IMR-90 (cell line): Measurements from ENCODE around the gene CD69. TPM values are rescaled to one million over a fixed set of nuclear protein-coding genes. Genes with fewer than 3 reads are reported as not detected.

ENCODE experiments used
- ATAC-seq: fragments of 200-7000 bp; cut with Tn5 transposase; 2 replicates; pipeline ENCODE4 v1.9.1; 2020; ENCODE audit warnings: low read depth, mild to moderate bottlenecking, moderate library complexity
- BruUV-seq: library from RNA; stranded (reverse); fragments of 400-500 nt; replicated peaks from 2 replicates; lab custom pipeline; 2021; lab: Mats Ljungman, UMichigan
- CTCF ChIA-PET: fragments of 300-600 bp; formaldehyde crosslinking; extraction: SDS; loops from one replicate; lab custom pipeline; 2021; ENCODE audit warnings: antibody characterized with exemption; lab: Yijun Ruan, JAX
- POLR2A ChIA-PET: fragments of 300-600 bp; sonication (Branson Sonifier 250); formaldehyde crosslinking; loops from one replicate; lab custom pipeline; 2022; ENCODE audit warnings: antibody characterized with exemption; ENCODE audit not compliant: unreplicated experiment; lab: Charles Lee
- DNase-seq: peaks from one replicate; pipeline ENCODE4 v3.0.0; 2013
- H2AFZ ChIP-seq: replicated peaks from 2 replicates; pipeline ENCODE3; 2013; ENCODE audit warnings: low read length, mild to moderate bottlenecking; ENCODE audit not compliant: poor library complexity
- H2AK5ac ChIP-seq: 2 replicates; pipeline ENCODE4 v1.6.1; 2013; ENCODE audit warnings: low read depth, low read length, inconsistent platforms
- H2AK9ac ChIP-seq: replicated peaks from 2 replicates; pipeline ENCODE3; 2013; ENCODE audit warnings: mild to moderate bottlenecking, low read depth, low read length, moderate library complexity; ENCODE audit not compliant: poor library complexity
- H2BK120ac ChIP-seq: 2 replicates; pipeline ENCODE4 v1.6.1; 2013; ENCODE audit warnings: low read depth, low read length, inconsistent platforms
- H2BK15ac ChIP-seq: 3 replicates; pipeline ENCODE4 v1.6.1; 2013; ENCODE audit warnings: low read depth, low read length, inconsistent platforms
- H2BK20ac ChIP-seq: 2 replicates; pipeline ENCODE4 v1.6.1; 2013; ENCODE audit warnings: low read depth, mild to moderate bottlenecking, inconsistent platforms, low read length, moderate library complexity
- H2BK5ac ChIP-seq: 2 replicates; pipeline ENCODE4 v1.6.1; 2013; ENCODE audit warnings: mild to moderate bottlenecking, low read depth, low read length, inconsistent platforms; ENCODE audit not compliant: poor library complexity, severe bottlenecking
- H3K14ac ChIP-seq: replicated peaks from 2 replicates; pipeline ENCODE4 v1.6.1; 2013; ENCODE audit warnings: low read depth, low read length, inconsistent platforms
- H3K18ac ChIP-seq: 2 replicates; pipeline ENCODE4 v1.6.1; 2013; ENCODE audit warnings: low read depth, low read length, control low read depth
- H3K23ac ChIP-seq: 2 replicates; pipeline ENCODE4 v1.6.1; 2013; ENCODE audit warnings: low read depth, low read length, inconsistent platforms
- H3K27ac ChIP-seq: 2 replicates; pipeline ENCODE4 v1.5.1; 2013; ENCODE audit warnings: mild to moderate bottlenecking, control low read depth, low read length; ENCODE audit not compliant: insufficient read depth
- H3K27me3 ChIP-seq: 2 replicates; pipeline ENCODE4 v1.6.1; 2013; ENCODE audit warnings: low read length; ENCODE audit not compliant: control insufficient read depth, insufficient read depth
- H3K36me3 ChIP-seq: 2 replicates; pipeline ENCODE4 v1.6.1; 2013; ENCODE audit warnings: low read length, mixed read lengths; ENCODE audit not compliant: control insufficient read depth, insufficient read depth
- H3K4ac ChIP-seq: 2 replicates; pipeline ENCODE4 v1.6.1; 2013; ENCODE audit warnings: low read depth, low read length, inconsistent platforms
- H3K4me1 ChIP-seq: 2 replicates; pipeline ENCODE4 v1.6.1; 2013; ENCODE audit warnings: low read length, mixed read lengths; ENCODE audit not compliant: control insufficient read depth, insufficient read depth
- H3K4me2 ChIP-seq: 2 replicates; pipeline ENCODE4 v1.6.1; 2013; ENCODE audit warnings: low read depth, mild to moderate bottlenecking, control low read depth, low read length, moderate library complexity
- H3K4me3 ChIP-seq: 2 replicates; pipeline ENCODE4 v1.5.1; 2013; ENCODE audit warnings: low read depth, mild to moderate bottlenecking, control low read depth, low read length, moderate library complexity; ENCODE audit not compliant: insufficient read depth
- H3K56ac ChIP-seq: 2 replicates; pipeline ENCODE4 v1.6.1; 2013; ENCODE audit warnings: low read length, inconsistent platforms; ENCODE audit not compliant: insufficient read depth; ENCODE audit errors: extremely low read depth
- H3K79me1 ChIP-seq, 2 experiments: 2 replicates each; pipeline ENCODE4 v1.6.1; 2013; ENCODE audit warnings: low read length in 2 of 2, inconsistent platforms in 1 of 2, low read depth in 1 of 2
- H3K9ac ChIP-seq: 2 replicates; pipeline ENCODE4 v1.6.1; 2013; ENCODE audit warnings: low read depth, low read length, control low read depth
- H3K9me1 ChIP-seq: 2 replicates; pipeline ENCODE4 v1.6.1; 2013; ENCODE audit warnings: low read length, inconsistent platforms; ENCODE audit not compliant: insufficient read depth
- H3K9me3 ChIP-seq: 2 replicates; pipeline ENCODE4 v1.6.1; 2013; ENCODE audit warnings: low read length; ENCODE audit not compliant: control insufficient read depth, insufficient read depth
- H4K20me1 ChIP-seq: 2 replicates; pipeline ENCODE4 v1.6.1; 2013; ENCODE audit warnings: low read length, inconsistent platforms; ENCODE audit not compliant: insufficient read depth
- H4K5ac ChIP-seq: 2 replicates; pipeline ENCODE4 v1.6.1; 2013; ENCODE audit warnings: mild to moderate bottlenecking, low read depth, low read length, control low read depth
- H4K8ac ChIP-seq, 2 experiments: 2 replicates each; pipeline ENCODE4 v1.6.1; 2013; ENCODE audit warnings: low read depth in 2 of 2, low read length in 2 of 2, control low read depth in 1 of 2, inconsistent platforms in 1 of 2
- H4K91ac ChIP-seq: 2 replicates; pipeline ENCODE4 v1.6.1; 2013; ENCODE audit warnings: low read depth, low read length, inconsistent platforms; ENCODE audit not compliant: insufficient read depth
- BHLHE40 ChIP-seq: fragments of 150-350 bp; IDR thresholded peaks from 2 replicates; pipeline ENCODE4 v1.6.1; 2016; ENCODE audit warnings: mild to moderate bottlenecking, low read depth, low read length
- CEBPB ChIP-seq: IDR thresholded peaks from 2 replicates; pipeline ENCODE4 v1.6.1; 2012; ENCODE audit warnings: low read depth, low read length, improper control_type of control experiment
- CHD1 ChIP-seq: IDR thresholded peaks from 2 replicates; pipeline ENCODE4 v1.6.1; 2012; ENCODE audit warnings: low read depth, low read length, improper control_type of control experiment
- ELK1 ChIP-seq: fragments of 150-350 bp; IDR thresholded peaks from 2 replicates; pipeline ENCODE4 v1.6.1; 2016; ENCODE audit warnings: low read depth, mild to moderate bottlenecking, low read length, moderate library complexity, borderline replicate concordance
- FOS ChIP-seq: fragments of 150-350 bp; IDR thresholded peaks from 2 replicates; pipeline ENCODE4 v1.6.1; 2016; ENCODE audit warnings: low read depth, low read length
- MAFK ChIP-seq: IDR thresholded peaks from 2 replicates; pipeline ENCODE4 v1.6.1; 2012; ENCODE audit warnings: low read depth, low read length, improper control_type of control experiment
- MAZ ChIP-seq: IDR thresholded peaks from 2 replicates; pipeline ENCODE4 v1.6.1; 2012; ENCODE audit warnings: low read depth, mild to moderate bottlenecking, low read length, improper control_type of control experiment, moderate library complexity, borderline replicate concordance
- MXI1 ChIP-seq: IDR thresholded peaks from 2 replicates; pipeline ENCODE4 v1.6.1; 2012; ENCODE audit warnings: low read depth, mild to moderate bottlenecking, low read length, moderate library complexity, borderline replicate concordance
- NFE2L2 ChIP-seq: fragments of 150-350 bp; IDR thresholded peaks from 2 replicates; pipeline ENCODE4 v1.6.1; 2016; ENCODE audit warnings: low read depth, mild to moderate bottlenecking, low read length
- POLR2A ChIP-seq: IDR thresholded peaks from 2 replicates; pipeline ENCODE4 v1.6.1; 2012; ENCODE audit warnings: mild to moderate bottlenecking, low read depth, low read length
- RAD21 ChIP-seq: IDR thresholded peaks from 2 replicates; pipeline ENCODE4 v1.6.1; 2012; ENCODE audit warnings: low read length, improper control_type of control experiment
- RCOR1 ChIP-seq: IDR thresholded peaks from 2 replicates; pipeline ENCODE4 v1.6.1; 2012; ENCODE audit warnings: mild to moderate bottlenecking, low read length, improper control_type of control experiment; ENCODE audit not compliant: insufficient replicate concordance
- RFX5 ChIP-seq: IDR thresholded peaks from 2 replicates; pipeline ENCODE4 v1.8.0; 2012; ENCODE audit warnings: low read depth, mild to moderate bottlenecking, low read length, moderate library complexity
- SMC3 ChIP-seq: fragments of 150-350 bp; IDR thresholded peaks from 2 replicates; pipeline ENCODE4 v1.6.1; 2016; ENCODE audit warnings: low read depth, mild to moderate bottlenecking, antibody characterized with exemption, low read length, moderate library complexity
- WGBS, 2 experiments: methylation state at CpG; one replicate each; pipeline versions ENCODE4 v1.1.5 to v1.1.7; 2013; ENCODE audit warnings: missing lambda C conversion rate in 2 of 2; ENCODE audit not compliant: insufficient read length in 1 of 2; ENCODE audit errors: extremely low coverage in 2 of 2; 5-methylcytosine and 5-hydroxymethylcytosine counted together
- dilution Hi-C: fragments of 300-500 bp; cut with HindIII; formaldehyde crosslinking; loops from one replicate; pipeline ENCODE4 v1.14.3; 2018; ENCODE audit warnings: low sequenced_read_pairs; ENCODE audit not compliant: unreplicated experiment
- in situ Hi-C: fragments of 300-500 bp; cut with MboI; formaldehyde crosslinking; loops from 3 replicates; pipeline ENCODE4 v1.14.3; 2019; ENCODE audit warnings: low sequenced_read_pairs, inconsistent platforms, mixed read lengths
- intact Hi-C: fragments of 100-400 bp; cut with micrococcal nuclease; formaldehyde crosslinking; loops from 2 replicates; pipeline ENCODE4 v1.10.0; 2022
- polyA plus RNA-seq, 3 experiments: library from polyadenylated mRNA; depleted of rRNA; stranded (reverse); fragments of >200 nt; gene quantifications; 2 replicates each; pipeline ENCODE4 v1.2.3, GENCODE V29; 2012; ENCODE audit warnings: low replicate concordance in 1 of 3
- total RNA-seq: library from RNA; depleted of rRNA; stranded (reverse); fragments of >200 nt; gene quantifications from 2 replicates; pipeline ENCODE4 v1.2.3, GENCODE V29; 2012
- TF ChIP-seq, protein P1 (sequence below): fragments of 150-350 bp; IDR thresholded peaks from 2 replicates; pipeline ENCODE4 v1.6.1; 2017; ENCODE audit warnings: mild to moderate bottlenecking, antibody characterized with exemption, low read length, low read depth
- TF ChIP-seq, protein P2 (sequence below): conservative IDR thresholded peaks from 2 replicates; pipeline ENCODE4 v1.5.1; 2012; ENCODE audit warnings: mild to moderate bottlenecking, low read depth, low read length, improper control_type of control experiment

Gene CD69
- total and polyA plus RNA-seq, 2 of the 4 experiments (the other 2 are of a cell fraction) = not detected

DNA sequence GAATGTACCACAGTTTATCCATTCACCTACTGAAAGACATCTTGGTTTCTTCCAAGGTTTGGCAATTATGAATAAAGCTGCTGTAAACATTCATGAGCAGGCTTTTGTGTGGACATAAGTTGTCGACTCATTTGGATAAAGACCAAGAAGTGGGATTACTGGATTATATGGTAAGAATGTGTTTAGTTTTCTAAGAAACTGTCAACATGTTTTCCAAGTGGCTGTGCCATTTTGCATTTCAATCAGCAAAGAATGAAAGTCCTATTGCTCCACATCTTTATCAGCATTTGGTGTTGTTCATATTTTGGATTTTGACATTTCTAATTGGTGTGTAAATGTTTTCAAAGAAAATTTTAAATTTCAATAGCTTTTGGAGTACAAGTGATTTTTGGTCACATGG, 39.3 kb upstream of the CD69 start:
- H2AK5ac ChIP-seq = no peak overlapping the region
- CTCF ChIA-PET = interaction anchor here (0.6 to 5.8 kb wide), 2 partner anchors 49 to 401 kb away, joined by 3 to 39 read pairs; no protein-coding TSS in a partner anchor
- no peaks in the 10 kb centered on the region for H3K4me1 ChIP-seq
- no peak overlapping the region for H2AK9ac ChIP-seq
- intact Hi-C loops (no loop called here), in situ Hi-C loops (no loop called here), dilution Hi-C loops (no loop called here)
- no peak overlapping the region for H3K56ac ChIP-seq
- no peaks in the 10 kb centered on the region for H3K36me3 ChIP-seq
- no TSS peak for BruUV-seq
- no peak overlapping the region for H3K23ac ChIP-seq
- H3K9me3 ChIP-seq = no peaks in the 10 kb centered on the region
- no peaks in the 10 kb centered on the region for H3K79me1 ChIP-seq
- H4K20me1 ChIP-seq = no peaks in the 10 kb centered on the region
- no peak overlapping the region for H2BK20ac ChIP-seq
- no peak for ATAC-seq
- H3K4me3 ChIP-seq = no peak overlapping the region
- no peaks in the 10 kb centered on the region for H3K9me1 ChIP-seq
- no peak overlapping the region for H4K8ac ChIP-seq
- no peak overlapping the region for H2BK5ac ChIP-seq
- H4K5ac ChIP-seq = no peak overlapping the region
- no peak overlapping the region for H2BK120ac ChIP-seq
- H4K91ac ChIP-seq = no peak overlapping the region
- no peak overlapping the region for H2AFZ ChIP-seq
- no CpG with 5 or more reads among the region's 1 CpG for WGBS, 2 experiments
- no peak overlapping the region for H3K4ac ChIP-seq
- H3K4me2 ChIP-seq = no peak overlapping the region
- DNase-seq = peak; percentile 10
- no peaks in the 10 kb centered on the region for H3K27me3 ChIP-seq
- H3K18ac ChIP-seq = no peak overlapping the region
- POLR2A ChIA-PET = no interaction called here
- no peak for TF ChIP-seq MXI1
- TF ChIP-seq ELK1 = no peak
- no peak for TF ChIP-seq CEBPB
- TF ChIP-seq SMC3 = no peak
- no peak for TF ChIP-seq RCOR1
- no peak for TF ChIP-seq CHD1
- TF ChIP-seq, protein P1, sequence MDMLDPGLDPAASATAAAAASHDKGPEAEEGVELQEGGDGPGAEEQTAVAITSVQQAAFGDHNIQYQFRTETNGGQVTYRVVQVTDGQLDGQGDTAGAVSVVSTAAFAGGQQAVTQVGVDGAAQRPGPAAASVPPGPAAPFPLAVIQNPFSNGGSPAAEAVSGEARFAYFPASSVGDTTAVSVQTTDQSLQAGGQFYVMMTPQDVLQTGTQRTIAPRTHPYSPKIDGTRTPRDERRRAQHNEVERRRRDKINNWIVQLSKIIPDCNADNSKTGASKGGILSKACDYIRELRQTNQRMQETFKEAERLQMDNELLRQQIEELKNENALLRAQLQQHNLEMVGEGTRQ = no peak
- TF ChIP-seq RAD21 = no peak
- no peak for TF ChIP-seq MAZ
- no peak for TF ChIP-seq FOS
- TF ChIP-seq MAFK = no peak
- TF ChIP-seq RFX5 = no peak
- no peak for TF ChIP-seq POLR2A
- TF ChIP-seq, protein P2, sequence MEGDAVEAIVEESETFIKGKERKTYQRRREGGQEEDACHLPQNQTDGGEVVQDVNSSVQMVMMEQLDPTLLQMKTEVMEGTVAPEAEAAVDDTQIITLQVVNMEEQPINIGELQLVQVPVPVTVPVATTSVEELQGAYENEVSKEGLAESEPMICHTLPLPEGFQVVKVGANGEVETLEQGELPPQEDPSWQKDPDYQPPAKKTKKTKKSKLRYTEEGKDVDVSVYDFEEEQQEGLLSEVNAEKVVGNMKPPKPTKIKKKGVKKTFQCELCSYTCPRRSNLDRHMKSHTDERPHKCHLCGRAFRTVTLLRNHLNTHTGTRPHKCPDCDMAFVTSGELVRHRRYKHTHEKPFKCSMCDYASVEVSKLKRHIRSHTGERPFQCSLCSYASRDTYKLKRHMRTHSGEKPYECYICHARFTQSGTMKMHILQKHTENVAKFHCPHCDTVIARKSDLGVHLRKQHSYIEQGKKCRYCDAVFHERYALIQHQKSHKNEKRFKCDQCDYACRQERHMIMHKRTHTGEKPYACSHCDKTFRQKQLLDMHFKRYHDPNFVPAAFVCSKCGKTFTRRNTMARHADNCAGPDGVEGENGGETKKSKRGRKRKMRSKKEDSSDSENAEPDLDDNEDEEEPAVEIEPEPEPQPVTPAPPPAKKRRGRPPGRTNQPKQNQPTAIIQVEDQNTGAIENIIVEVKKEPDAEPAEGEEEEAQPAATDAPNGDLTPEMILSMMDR = no peak
- TF ChIP-seq NFE2L2 = no peak
- TF ChIP-seq BHLHE40 = no peak
- H3K9ac ChIP-seq = no peak overlapping the region
- H3K14ac ChIP-seq = no peak overlapping the region
- H2BK15ac ChIP-seq = no peak overlapping the region
- no peak overlapping the region for H3K27ac ChIP-seq
